NCI-H1436 treated with DMSO at 0.1 percent for 48 hours (cell line): ENCODE data around the gene ZBED4.

ENCODE experiments used
- DNase-seq: peaks from one replicate; lab custom pipeline; 2025; lab: John Stamatoyannopoulos, UW

Gene ZBED4

DNA sequence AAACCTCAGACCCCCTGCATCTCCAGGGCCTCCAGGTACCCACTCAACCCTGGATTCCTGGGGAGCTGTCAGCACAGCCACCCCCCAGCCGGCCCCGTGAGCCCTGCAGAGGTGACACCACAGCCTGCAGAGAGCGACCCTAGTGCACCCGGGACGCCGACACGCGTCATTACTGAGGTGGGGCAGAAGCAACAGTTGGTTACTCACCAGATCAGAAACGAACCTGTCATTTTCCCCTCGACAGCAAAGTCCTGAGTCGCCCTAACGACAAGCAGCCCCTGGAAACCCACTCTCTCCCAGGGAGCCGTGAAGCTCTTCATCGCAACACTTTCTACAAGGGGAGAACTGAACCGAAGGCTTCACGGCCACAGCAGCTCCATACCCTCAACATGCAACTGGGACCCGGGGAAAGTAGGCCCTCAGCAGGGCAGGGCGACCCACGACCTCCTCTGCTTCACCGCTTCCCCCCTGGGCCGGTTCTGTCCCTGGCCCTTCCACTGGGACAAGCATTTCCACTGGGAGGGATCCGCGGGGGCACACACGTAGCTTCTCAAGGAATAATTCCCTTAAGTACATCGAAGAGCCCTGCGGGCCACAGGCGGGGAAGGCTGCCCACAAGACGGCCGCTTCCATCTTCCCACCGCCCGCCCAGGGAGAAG, 27.6 kb upstream of the ZBED4 start:
- no peak for DNase-seq

DNA sequence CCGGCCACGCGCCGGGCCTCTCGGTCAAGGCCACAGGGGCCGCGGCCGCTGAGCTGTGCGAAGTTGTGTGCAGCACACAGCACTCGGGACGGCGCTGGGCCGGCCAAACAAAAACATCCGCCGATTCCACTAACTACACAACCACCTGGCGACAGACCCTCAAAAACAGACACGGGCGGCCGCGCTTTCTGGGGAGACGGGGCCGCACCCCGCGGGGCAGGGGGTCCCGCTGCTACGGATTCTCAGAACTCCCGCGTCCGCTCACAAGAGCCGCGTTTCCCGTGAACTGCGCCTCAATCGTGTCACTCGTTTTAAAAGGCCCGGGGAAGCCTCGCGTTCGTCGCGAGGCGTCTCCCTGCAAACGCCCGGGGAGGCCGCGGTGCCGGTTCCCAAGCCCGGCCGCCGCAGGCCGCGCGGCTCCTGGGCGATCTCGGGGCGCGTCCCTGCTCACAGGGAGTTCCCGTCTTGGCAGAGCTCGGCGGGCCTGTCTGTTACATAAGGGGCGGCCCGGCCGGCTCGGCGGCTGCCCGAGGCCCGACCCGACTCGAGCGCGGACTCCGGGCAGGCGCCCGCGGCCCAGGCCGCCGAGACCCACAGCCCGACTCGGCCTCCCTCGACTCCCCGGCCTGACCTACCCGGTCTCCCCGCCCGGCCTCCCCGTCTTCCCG, 26.9 kb upstream of the ZBED4 start:
- DNase-seq, result no peak

DNA sequence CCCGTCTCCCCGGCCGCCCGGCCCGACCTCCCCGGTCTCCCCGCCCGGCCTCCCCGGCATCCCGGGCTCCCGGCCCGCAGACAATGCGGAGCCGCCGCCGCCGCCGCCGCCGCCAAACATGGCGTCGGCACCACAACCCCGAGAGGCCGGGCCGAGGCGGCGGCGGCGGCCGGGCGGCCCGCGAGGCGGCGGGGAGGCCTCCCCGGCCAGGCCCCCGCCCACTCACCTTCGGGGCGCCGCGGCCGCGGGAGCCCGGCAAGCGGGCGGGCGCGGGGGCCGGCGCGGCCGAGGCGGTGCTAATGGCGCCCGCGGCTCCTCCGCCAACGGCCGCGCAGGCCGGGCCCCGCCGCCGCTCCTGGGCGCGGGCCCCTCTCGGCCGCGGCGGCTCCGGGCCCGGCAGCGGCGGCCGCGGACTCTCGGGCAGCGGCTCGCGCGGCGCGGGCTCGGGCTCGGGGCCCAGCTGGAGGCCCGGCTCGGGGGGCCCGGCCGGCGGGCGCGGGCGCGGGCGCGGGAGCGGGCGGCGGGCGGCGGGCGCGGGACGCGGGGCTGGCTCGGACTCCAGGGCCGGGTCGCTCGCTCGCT, 26.3 kb upstream of the ZBED4 start:
- no peak for DNase-seq

DNA sequence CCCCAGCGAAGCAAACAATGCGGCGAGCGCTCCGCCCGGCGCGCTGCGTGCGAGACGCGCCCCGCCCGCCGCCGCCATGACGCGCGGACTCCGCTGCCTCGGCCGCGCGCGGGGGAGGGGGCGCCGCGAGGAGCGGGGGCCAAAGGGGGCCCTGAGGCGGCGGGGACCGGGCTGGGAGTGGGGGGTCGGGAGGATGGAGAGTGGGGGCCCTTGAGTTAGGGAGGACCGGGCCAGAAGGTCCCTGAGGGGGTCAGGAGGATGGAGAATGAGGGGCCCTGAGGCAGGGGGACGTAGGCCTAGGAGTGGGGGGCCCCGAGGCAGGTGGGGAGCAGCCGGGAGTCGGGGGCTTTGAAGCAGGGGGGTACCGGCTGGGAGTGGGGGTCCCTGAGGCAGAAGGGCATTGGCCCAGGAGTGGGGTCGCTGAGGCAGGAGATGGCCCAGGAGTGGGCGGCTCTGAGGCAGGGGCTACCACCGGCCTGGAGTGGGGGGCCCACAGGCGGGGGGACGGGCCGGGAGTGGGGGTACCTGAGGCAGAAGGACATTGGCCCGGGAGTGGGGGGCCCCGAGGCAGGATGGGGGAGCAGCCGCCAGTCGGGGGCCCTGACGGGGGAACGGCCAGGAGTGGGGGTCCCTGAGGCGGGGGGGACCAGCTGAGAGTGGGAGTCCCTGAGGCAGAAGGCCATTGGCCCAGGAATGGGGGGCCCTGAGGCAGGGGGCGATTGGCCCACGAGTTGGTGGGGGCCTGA, 25.6 kb upstream of the ZBED4 start, which contains the start of gene BRD1:
Gene BRD1 (minus strand): TSS at position 21 of the 746 bp plus-strand sequence. CDS start 3,556 bp downstream, outside the sequence.
- DNase-seq, result no peak

DNA sequence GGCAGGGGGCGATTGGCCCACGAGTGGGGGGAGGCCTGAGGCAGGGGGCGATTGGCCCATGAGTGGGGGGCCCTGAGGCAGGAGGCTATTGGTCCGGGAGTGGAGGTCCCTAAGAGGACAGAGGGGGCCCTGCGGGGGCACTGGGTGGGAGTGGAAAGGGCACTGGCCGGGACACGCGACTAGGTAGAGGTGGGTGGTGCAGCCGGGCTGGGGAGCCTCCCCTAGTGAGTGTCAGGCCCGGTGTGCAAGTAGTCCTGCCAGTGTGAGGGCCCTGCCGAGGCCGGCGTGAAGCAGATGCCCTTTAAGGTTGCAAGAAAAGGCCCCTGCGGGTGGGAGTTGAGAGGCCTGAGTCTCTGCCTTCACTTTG, 25.1 kb upstream of the ZBED4 start:
- no peak for DNase-seq

- no peak for DNase-seq
Measured at GRCh38 chr22:49829044-49829853, 24.4 kb upstream of the ZBED4 start.

DNA sequence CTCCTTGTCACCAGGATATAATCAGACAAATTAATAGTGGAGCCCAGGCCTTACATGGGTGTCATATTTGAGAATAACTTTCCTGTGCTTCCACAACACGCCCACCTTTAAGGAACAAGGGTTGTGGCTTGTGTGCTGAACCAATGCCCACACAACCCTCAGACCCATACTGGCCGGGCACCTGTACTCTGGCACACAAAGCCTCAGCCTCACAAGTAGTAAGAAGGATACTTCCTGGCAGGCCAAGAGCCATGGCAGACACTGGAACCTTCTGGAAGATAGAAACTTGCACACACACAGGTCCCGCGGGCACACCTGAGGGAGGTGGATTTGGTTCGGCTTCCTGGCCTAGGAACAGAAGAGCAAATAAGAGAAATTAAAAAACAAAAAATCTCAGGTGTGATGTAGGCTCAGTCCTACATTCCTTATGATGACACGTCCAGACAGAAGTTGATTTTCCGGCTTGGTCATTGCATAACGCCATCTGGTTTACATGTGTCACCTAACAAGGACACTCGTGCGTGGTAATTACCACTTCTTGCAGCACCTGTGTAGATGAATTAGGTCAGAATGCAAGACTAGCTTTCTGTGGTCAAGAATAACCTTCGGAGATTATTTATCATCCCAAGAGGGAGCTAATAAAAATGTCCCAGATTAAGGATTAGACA, 20.2 kb upstream of the ZBED4 start:
- no peak for DNase-seq

DNA sequence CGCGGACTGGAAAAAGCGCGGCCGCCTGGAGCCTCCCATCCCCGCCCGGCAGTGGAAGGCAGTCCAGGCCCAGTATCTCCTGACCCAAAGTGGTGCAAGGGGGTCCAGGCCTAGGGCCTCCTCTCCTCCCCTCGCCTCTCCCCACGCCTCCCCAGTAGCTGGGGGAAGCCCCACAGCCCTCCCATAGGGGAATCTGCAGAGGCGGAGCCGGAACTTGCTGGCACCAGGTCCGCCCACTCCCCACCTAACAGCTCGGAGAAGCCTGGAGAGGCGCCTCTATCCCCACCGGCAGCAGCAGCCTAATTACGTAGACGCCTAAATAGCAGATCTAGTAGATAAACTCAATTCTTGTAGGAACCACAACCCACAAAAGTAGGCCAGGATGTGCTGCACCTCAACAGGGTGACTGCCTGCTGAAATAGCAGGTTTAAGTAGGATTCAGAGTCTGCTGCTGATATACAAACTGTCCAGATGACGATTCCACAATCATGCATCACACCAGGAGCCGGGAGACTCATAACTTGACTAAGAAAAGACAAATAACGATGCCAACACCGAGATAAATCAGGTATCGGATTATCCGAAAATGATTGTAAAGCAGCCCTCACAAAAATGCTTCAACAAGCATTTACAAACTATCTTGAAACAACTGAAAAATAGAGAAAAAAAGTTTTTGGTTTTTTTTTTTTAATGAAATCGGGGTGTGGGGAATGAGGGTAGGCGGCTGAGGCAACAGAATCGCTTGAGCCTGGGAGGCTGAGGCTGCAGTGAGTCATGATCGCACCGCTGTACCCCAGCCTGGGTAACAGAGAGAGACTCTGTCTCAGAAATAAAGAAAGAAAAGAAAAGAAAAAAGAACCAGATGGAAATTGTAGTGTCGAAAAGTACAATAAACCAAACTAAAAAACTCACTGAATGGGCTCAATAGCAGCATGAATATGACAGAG, 14.6 kb upstream of the ZBED4 start:
- no peak for DNase-seq

GRCh38 chr22:49845241-49845640, 8.4 kb upstream of the ZBED4 start:
- DNase-seq, result no peak

DNA sequence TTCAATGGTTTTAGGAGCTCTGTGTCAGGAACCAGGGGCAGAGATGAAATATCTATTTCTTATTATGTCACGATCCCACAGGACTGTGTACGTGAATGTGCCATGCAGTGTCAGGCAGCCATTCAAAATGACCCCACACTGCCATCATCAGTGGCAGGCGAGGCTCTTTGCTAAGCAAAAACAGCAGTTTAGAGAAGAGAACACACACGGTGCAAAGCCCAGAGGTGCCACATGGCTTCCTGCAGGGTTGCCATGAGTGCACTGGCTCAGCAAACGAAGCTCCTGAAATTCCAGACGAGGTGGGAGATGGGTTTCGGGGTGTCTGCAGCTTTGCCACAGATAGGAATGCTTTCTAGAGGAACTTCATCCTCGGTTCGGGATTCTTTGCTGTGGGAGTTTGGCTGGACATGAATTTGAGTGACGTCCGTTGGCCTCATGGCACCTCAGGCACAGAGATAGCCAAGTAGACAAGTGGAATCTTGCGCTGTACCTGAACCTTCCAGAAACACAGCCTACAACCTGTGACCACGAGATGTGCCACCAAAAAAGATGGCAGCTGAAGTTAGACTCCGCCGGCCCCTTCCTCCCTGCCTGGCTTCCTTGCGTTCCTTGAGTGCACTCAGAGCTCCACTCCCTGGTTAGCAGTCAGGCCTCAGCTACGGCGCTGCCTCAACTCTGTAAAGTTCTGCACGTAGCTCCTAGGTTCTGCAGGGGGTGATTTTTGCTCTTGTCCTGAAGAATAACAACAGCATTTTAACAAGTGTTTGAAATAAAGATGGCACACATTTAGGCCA, 7.8 kb upstream of the ZBED4 start:
- no peak for DNase-seq

DNA sequence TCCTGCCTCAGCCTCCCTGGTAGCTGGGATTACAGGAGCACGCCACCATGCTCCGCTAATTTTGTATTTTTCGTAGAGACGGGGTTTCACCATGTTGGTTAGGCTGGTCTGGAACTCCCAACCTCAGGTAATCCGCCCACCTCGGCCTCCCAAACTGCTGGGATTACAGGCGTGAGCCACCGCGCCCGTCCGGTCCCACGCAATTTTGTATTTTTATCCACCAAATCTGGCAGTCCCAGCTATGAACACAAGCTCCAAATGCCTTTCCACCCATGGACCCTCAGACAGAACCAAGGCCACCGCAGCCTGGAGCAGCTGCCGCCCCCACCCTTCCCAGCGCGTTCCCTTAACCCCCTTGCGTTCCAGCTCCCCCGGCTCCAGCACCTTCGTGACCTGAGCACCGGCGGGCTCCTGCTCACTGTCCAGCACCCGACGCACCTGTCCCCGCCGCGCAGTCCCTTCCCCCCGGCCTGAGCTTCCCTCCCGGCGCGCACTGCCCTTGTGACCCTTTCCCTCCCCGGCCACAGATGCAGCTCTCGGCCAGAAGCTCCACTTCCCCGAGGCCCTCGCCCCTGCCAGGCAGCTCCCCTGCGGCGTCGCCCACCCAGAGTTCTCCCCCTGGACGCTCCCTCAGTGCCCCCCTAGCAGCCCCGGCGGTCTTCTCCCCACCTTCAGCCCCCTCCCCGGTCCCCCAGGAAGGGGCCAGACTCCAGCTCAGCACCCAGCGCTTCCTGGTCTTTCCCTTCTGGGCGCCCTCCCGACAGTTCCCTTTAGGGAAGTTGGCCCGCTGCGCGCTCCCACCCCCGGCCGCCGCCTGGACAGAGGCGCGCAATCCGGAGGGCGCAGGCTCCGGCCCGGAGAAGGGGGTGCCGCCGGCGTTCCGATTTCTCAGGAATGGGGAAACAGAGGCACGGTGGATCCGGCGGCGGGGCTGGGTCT, 5.6 kb upstream of the ZBED4 start:
- no peak for DNase-seq

DNA sequence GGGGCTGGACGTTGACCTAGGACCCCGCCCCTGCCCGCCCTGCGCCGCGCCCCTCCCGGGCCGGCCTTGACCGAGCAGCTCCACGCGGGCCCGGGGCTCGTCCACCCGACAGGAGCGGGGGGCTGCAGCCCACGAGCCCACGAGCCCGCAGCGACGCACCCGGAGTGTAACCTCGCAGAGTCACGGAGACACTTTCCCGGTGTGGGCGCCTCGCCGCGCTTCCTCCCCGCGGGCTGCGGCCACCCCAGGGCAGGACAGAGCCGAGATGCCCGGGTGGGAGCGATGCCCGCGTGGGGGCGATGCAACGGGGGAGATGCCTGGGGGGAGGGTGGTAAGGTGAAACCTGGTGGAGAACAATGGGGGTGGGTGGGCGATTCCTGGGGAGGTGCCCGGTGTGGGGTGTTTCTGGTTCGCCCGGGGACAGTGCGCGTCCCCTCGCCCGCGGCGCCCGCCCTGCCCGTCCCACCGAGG, 4.9 kb upstream of the ZBED4 start:
- no peak for DNase-seq

DNA sequence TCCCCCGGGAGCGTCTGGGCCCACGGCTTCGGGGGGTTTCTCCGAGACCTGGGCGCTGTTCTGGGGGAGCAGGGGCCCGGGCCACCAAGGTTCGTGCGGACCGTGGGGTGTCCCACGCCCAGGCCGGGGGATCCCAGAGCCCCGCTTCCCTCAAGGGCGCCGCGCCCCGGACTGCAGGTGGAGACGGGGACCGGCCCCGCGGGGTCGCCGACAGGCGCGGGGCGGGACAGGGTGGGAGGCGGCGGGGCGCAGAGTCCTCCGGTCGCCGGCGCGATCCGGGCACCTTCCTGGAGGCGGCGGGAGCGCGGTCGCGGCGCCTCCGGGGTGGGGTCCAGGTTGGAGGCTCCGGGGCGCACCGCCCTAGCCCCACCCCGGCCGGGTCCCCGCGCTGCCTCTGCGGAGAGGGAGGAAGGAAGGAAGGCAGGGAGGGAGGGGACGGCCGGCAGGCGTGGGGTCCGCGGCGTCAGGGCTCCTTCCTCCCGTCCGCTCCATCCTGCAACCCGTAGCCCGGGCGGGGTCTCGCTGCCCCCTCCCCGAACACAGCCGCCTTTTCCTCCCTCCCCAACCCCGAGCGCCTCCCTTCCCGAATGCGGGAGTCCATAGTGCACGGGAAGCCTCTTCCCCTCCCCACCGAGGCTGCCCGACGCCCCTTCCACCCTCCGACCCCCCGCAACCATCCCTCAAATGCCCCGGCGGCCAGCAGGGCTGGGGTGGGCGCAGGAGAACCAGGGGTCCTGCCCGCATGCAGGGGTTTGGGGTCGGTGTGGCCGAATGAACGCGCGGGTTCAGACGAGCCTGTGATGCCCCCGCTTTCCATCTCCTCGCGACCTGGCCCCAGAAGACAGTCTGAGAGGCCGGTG, 4.3 kb upstream of the ZBED4 start:
- no peak for DNase-seq

- DNase-seq, result no peak
Measured at GRCh38 chr22:49850021-49850911, 3.4 kb upstream of the ZBED4 start.

DNA sequence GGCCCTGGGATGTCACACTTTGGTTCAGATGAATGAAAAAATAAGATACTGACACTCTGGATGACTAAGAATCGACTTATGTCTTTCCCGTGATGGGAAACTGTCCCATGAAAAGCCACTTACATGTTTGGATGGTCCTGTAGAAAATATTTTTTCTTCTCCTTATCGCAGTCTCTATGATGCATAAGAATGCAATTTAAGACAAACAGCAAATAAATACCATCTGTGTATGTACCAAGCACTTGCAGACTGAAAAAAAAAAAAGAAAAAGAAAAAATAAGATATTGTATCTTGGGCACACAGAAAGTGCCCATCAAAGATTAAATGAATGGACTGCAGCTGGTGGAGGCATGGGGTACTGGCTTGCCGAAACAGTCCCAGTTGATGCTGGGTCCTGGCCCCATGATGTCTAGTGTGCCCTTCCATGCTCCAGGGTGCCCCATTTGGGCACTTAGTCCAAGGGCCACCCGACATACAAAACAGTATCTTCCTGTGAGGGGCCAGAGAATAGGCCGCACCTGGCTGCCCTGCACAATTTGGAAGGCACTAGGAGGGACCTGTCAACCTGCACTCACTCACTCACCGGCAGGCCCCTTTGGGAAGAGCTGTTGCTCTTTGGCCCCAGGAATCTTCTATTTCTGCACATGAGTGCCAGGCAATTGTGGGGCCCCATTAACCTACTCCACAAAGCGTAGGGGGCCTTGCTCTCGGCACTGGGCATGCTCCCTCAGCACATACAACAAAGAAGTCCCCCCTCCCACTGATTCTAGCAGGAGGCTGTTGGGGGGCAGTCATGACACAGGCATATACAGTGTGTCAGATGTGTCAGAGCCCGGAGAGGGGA, 2.5 kb upstream of the ZBED4 start:
- no peak for DNase-seq
